Measurements from ENCODE around the gene HSCB.
"Not testable (repeated sequence)": the region's sequence is repeated elsewhere in the genome, so short reads cannot be mapped to it uniquely, and the experiment has no call there.

The HSCB gene

GRCh38 chr22:28741785-28742561, at the start of gene HSCB, which contains the start of gene CHEK2:
HSCB (plus strand) TSS chr22:28742039; CDS start chr22:28742096, 57 bp downstream.
CHEK2 (minus strand) TSS chr22:28741820; CDS start chr22:28734721, 7,099 bp downstream.
- DNase-seq: peak; percentile 80

- not testable (repeated sequence) for DNase-seq
Observed at GRCh38 chr22:28693041-28693760, 48.6 kb upstream of the HSCB start.

GRCh38 chr22:28702891-28703290, 38.9 kb upstream of the HSCB start:
- DNase-seq: no peak

- DNase-seq: no peak
Observed at GRCh38 chr22:28703436-28703835, 38.4 kb upstream of the HSCB start.

GRCh38 chr22:28706845-28707244, 35.0 kb upstream of the HSCB start:
- no peak for DNase-seq

- DNase-seq: no peak
Observed at GRCh38 chr22:28710107-28710506, 31.7 kb upstream of the HSCB start.

- no peak for DNase-seq
Observed at GRCh38 chr22:28710576-28711191, 31.2 kb upstream of the HSCB start.

- DNase-seq: no peak
Observed at GRCh38 chr22:28711341-28711740, 30.5 kb upstream of the HSCB start.

- no peak for DNase-seq
Observed at GRCh38 chr22:28711820-28712777, 29.7 kb upstream of the HSCB start.

GRCh38 chr22:28714043-28714628, 27.7 kb upstream of the HSCB start:
- no peak for DNase-seq

GRCh38 chr22:28715611-28716010, 26.2 kb upstream of the HSCB start:
- DNase-seq: no peak

GRCh38 chr22:28716686-28717085, 25.2 kb upstream of the HSCB start:
- no peak for DNase-seq

GRCh38 chr22:28718044-28718443, 23.8 kb upstream of the HSCB start:
- DNase-seq: no peak

- no peak for DNase-seq
Observed at GRCh38 chr22:28728002-28728401, 13.8 kb upstream of the HSCB start.

GRCh38 chr22:28728621-28729313, 13.1 kb upstream of the HSCB start:
- no peak for DNase-seq

GRCh38 chr22:28730179-28730578, 11.7 kb upstream of the HSCB start:
- DNase-seq: no peak

GRCh38 chr22:28734393-28734792, 7.4 kb upstream of the HSCB start:
- DNase-seq: no peak

GRCh38 chr22:28736301-28737155, 5.3 kb upstream of the HSCB start:
- no peak for DNase-seq

GRCh38 chr22:28737701-28738100, 4.1 kb upstream of the HSCB start:
- DNase-seq: no peak

GRCh38 chr22:28738876-28739275, 3.0 kb upstream of the HSCB start:
- DNase-seq: not testable (repeated sequence)
